ENCODE data around the gene ANXA2R. TPM values are rescaled to one million over a fixed set of nuclear protein-coding genes. Genes with fewer than 3 reads are reported as not detected.

ANXA2R gene
- total RNA-seq, 6 donors from 2014 or later = 2.0 to 25.1 (median 4.3) TPM

DNA sequence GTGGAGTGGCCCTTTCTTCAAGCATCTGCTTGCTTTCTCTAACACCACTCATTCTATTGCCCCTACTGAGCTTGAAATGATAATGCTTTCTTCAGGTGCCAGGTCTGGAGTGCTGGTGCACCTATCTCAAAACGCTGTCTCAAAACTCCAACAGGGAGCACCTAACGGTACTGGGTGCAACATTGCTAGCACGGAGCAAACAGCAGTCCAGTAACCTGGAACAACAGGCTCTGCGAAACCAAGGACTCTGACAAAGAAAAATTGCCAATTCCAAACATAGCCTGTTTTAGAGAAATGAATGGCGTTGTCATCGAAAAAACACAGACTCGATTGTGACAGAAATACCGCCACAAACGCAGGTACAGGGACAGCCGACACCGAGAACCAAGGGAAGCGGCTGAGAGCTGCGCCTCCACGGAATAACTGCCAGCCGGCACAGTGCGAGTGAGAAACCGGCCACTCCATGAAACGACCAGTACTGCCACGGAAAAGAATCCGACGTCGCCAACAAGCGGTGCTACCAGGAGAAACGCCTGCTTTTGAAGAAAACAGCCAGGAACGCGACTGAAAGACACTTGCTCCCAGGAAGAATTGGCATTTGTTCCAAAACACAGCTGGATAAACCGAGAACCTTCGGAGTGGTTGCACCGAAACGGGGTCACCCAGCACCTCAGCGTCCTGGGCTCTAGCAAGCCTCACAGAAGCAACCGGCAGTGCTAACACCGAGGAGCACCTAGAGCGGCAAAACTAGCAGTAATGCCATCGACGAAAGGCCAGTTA, 3.1 kb downstream of the ANXA2R start:
- peaks cover 7 to 28% (median 9%) of the 10 kb centered on the region in 4 donors for H3K4me1 ChIP-seq
- no peak for ATAC-seq (ENCODE audit: low FRiP score in 2 of 2)
- DNase-seq = peak in 1 of 2 donors; percentile 24
- H3K36me3 ChIP-seq = no peaks in the 10 kb centered on the region
- no peaks in the 10 kb centered on the region for H3K9me3 ChIP-seq
- H3K4me3 ChIP-seq = peak overlapping the region in 3 of 4 donors; percentile 54 to 64 (median 61)
- WGBS, 2 donors = 28 to 53% methylated on average over 36 of the region's 36 CpGs
- H3K27ac ChIP-seq = peak overlapping the region; percentile 69 to 99 (median 96)
- H3K27me3 ChIP-seq = no peaks in the 10 kb centered on the region
- no peak for TF ChIP-seq POLR2AphosphoS5 (IDR thresholded peaks at IDR 0.05)
- TF ChIP-seq, protein P1, sequence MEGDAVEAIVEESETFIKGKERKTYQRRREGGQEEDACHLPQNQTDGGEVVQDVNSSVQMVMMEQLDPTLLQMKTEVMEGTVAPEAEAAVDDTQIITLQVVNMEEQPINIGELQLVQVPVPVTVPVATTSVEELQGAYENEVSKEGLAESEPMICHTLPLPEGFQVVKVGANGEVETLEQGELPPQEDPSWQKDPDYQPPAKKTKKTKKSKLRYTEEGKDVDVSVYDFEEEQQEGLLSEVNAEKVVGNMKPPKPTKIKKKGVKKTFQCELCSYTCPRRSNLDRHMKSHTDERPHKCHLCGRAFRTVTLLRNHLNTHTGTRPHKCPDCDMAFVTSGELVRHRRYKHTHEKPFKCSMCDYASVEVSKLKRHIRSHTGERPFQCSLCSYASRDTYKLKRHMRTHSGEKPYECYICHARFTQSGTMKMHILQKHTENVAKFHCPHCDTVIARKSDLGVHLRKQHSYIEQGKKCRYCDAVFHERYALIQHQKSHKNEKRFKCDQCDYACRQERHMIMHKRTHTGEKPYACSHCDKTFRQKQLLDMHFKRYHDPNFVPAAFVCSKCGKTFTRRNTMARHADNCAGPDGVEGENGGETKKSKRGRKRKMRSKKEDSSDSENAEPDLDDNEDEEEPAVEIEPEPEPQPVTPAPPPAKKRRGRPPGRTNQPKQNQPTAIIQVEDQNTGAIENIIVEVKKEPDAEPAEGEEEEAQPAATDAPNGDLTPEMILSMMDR (IDR thresholded peaks at IDR 0.05) = no peak
- TF ChIP-seq POLR2A (IDR thresholded peaks at IDR 0.05) = no peak
- TF ChIP-seq EP300 (IDR thresholded peaks at IDR 0.05) = no peak

DNA sequence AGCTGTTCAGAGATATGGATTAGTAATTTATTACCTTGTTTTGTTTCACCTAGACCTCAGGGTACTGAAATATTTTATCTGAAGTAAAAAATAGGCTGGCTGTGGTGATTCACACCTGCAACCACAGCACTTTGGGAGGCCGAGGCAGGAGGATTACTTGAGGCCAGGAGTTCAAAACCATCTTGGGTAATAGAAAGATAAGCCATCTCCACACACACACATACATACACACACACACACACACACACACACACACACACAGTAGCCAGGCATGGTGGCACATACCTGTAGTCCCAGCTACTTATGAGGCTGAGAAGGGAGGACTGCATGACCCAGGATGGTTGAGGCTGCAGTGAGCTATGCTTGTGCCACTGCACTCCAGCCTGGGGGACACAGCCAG, 3.7 kb downstream of the ANXA2R start:
- Histone ChIP-seq H3K36me3 (no peaks in the 10 kb centered on the region), H3K27ac (peak overlapping the region in 2 of 4 donors; percentile 98 to 99), H3K4me1 (peaks cover 7 to 28% (median 9%) of the 10 kb centered on the region in 4 donors), H3K4me3 (peak overlapping the region in 1 of 4 donors; percentile 64), H3K27me3 (no peaks in the 10 kb centered on the region), H3K9me3 (no peaks in the 10 kb centered on the region)
- DNase-seq (no peak), ATAC-seq (ENCODE audit: low FRiP score in 2 of 2) (no peak)
- 67 to 75% methylated on average over 1 of the region's 1 CpG for WGBS, 2 donors
- TF ChIP-seq POLR2AphosphoS5 (IDR thresholded peaks at IDR 0.05) = no peak
- TF ChIP-seq, protein P1 (IDR thresholded peaks at IDR 0.05) = no peak
- TF ChIP-seq EP300 (IDR thresholded peaks at IDR 0.05) = no peak
- no peak for TF ChIP-seq POLR2A (IDR thresholded peaks at IDR 0.05)

DNA sequence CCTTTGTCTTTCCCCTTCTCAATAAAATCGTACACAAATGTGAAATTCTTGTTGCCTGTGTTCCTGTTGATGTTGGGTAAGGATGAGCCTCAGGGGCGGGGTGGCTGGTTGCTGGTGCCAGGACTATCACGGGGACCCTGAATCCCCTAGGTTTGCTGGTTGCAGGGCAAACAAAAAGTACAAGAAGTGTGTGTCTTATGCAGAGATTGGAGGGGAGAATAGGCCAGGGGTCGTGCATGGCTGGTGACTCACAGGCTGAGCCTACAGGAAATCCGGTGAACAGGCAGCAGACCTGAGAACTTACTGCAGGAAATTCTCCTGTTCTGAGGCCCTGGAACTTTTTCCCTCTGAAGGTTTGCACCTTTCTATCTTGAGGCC, 5.5 kb downstream of the ANXA2R start:
- Histone ChIP-seq H3K4me1 (peaks cover 7 to 23% (median 9%) of the 10 kb centered on the region in 4 donors), H3K36me3 (no peaks in the 10 kb centered on the region), H3K4me3 (no peak overlapping the region), H3K27ac (no peak overlapping the region), H3K27me3 (no peaks in the 10 kb centered on the region), H3K9me3 (no peaks in the 10 kb centered on the region)
- no peak for DNase-seq
- TF ChIP-seq POLR2AphosphoS5 (IDR thresholded peaks at IDR 0.05) (no peak), EP300 (IDR thresholded peaks at IDR 0.05) (no peak), POLR2A (IDR thresholded peaks at IDR 0.05) (no peak)
- TF ChIP-seq, protein P1 (IDR thresholded peaks at IDR 0.05) = no peak
- WGBS, 2 donors = 48 to 62% methylated on average over 5 of the region's 5 CpGs
- ATAC-seq (ENCODE audit: low FRiP score in 2 of 2) = no peak

DNA sequence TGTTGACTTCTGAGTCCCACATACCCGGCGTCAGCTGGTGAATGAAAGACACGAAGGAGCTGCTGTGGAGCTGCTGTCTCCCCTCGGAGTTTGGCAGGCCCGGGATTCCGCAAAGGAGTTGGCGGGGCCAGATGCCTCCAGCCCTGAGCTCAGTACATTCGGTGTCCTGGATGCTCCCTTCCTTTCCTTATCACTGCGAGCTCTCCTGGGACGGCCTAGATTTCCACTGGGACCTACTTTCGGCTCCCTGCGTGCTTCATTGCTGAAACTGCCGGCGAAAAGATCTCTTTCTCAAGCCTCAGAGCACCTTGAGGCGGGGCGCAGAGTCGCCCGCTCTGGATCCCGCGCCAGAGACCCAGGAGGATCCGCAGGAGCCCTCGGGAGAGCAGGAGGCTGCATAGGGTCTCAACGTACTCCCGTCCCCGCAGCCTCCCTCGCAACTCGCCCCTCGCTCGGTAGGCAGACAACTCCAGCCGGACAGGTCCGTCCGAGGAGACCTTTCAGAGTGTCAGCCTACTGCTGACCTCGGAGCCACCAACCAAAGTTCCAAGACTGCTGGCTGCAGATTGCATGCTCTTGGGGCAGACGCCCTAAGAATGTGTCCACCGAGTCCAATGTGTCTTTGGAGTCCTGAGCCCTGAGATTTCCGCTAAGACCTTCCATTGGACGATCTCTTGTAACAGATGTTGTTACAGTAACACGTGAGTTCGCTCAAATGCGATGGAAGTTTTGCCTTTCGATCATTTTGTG, 6.1 kb downstream of the ANXA2R start:
- no peaks in the 10 kb centered on the region for H3K9me3 ChIP-seq
- H3K27ac ChIP-seq = no peak overlapping the region
- no peak for TF ChIP-seq POLR2AphosphoS5 (IDR thresholded peaks at IDR 0.05)
- TF ChIP-seq POLR2A (IDR thresholded peaks at IDR 0.05) = no peak
- no peak for TF ChIP-seq EP300 (IDR thresholded peaks at IDR 0.05)
- TF ChIP-seq, protein P1 (IDR thresholded peaks at IDR 0.05) = no peak
- H3K4me3 ChIP-seq = no peak overlapping the region
- peak in 1 of 2 donors; percentile 52 for DNase-seq
- peaks cover 7 to 21% (median 9%) of the 10 kb centered on the region in 4 donors for H3K4me1 ChIP-seq
- 70% methylated on average over 26 to 40 of the region's 41 CpGs for WGBS, 2 donors
- ATAC-seq (ENCODE audit: low FRiP score in 2 of 2) = no peak
- no peaks in the 10 kb centered on the region for H3K27me3 ChIP-seq
- H3K36me3 ChIP-seq = no peaks in the 10 kb centered on the region
